Inflammatory macrophage treated with lipopolysaccharide for 1 hour (primary cell): ENCODE measurements around the gene GMEB2.

ENCODE experiments used
- DNase-seq, 2 donors: peaks; one replicate each; pipeline ENCODE4 v3.0.0-alpha.2; 2020 to 2022

Gene GMEB2

DNA sequence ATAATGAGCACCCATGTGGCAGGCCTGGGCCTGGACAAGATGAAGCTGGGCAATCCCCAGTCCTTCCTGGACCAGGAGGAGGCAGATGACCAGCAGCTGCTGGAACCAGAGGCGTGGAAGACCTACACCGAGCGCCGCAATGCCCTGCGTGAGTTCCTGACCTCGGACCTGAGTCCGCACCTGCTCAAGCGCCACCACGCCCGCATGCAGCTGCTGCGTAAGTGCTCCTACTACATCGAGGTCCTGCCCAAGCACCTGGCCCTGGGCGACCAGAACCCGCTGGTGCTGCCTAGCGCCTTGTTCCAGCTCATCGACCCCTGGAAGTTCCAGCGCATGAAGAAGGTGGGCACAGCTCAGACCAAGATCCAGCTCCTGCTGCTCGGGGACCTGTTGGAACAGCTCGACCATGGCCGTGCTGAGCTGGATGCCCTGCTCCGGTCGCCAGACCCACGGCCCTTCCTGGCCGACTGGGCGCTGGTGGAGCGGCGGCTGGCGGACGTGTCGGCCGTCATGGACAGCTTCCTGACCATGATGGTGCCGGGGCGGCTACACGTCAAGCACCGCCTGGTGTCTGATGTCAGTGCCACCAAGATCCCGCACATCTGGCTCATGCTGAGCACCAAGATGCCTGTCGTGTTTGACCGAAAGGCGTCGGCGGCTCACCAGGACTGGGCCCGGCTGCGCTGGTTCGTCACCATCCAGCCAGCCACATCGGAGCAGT lies 71.1 kb downstream of the GMEB2 start:
- no peak for DNase-seq

- no peak for DNase-seq
Measured at GRCh38 chr20:63554361-63555278, 72.3 kb downstream of the GMEB2 start.

GRCh38 chr20:63553933-63554290 lies 73.0 kb downstream of the GMEB2 start, which contains the start of gene FNDC11:
TSS of gene FNDC11 (plus strand) at chr20:63554159. CDS start at chr20:63555664, 1,505 bp downstream.
- DNase-seq, result peak; percentile 38 to 46

- DNase-seq, result peak; percentile 65 to 89
Measured at GRCh38 chr20:63553251-63553932, 73.5 kb downstream of the GMEB2 start.

DNA sequence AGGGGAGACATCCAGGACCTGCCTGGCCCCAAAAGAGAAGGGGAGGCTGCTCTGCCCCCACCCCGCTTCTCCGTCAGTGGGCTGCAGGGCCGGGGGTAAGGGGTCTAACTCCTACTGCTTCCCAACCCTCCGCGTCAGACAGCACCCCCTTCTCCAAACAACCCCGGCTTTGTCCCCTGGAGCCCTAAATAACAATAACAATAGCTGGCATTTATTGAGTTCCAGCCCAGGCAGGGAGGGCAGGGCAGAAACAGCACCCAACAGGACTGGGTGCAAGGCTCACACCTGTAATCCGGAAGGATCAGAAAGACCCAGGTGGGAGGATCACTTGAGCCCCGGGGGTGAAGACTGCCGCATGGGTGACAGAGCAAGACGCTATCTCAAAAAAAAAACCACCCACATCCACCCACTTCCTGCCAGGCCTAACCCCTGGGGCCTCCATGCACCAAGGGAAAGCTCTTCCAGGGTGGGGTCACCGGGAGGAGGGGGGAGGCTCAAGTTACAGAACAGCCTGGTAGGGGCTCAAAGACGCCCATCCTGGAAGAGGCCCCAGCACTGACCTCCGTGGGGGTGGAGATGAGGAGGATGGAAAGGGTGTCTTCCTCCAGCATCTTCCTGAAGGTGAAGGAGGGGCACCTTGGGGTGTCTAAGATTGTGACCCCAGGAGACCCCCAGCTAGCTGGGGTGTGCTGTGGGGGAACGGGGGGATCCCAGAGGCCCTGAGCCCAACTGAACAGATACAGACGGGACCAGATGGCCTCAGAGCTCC lies 74.2 kb downstream of the GMEB2 start:
- DNase-seq, result no peak

DNA sequence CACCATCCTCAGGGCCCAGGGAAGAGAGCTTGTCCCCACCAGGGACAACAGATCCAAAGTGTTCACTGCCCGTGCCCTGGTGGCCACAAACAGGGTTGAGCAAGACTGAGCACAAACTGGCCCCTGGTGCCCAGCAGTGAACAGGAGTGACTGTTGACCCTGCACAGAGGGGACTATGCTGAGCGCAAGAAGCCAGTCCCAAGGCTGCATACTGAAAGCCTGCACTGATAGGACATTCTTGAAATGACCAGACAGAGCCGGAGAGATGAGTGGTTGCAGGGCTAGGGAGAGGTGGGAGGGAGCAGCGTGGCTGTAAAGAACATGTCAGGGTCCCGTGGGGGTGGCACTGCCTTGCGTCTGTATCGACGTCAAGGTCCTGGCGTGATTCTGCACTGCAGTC lies 75.8 kb downstream of the GMEB2 start:
- no peak for DNase-seq

DNA sequence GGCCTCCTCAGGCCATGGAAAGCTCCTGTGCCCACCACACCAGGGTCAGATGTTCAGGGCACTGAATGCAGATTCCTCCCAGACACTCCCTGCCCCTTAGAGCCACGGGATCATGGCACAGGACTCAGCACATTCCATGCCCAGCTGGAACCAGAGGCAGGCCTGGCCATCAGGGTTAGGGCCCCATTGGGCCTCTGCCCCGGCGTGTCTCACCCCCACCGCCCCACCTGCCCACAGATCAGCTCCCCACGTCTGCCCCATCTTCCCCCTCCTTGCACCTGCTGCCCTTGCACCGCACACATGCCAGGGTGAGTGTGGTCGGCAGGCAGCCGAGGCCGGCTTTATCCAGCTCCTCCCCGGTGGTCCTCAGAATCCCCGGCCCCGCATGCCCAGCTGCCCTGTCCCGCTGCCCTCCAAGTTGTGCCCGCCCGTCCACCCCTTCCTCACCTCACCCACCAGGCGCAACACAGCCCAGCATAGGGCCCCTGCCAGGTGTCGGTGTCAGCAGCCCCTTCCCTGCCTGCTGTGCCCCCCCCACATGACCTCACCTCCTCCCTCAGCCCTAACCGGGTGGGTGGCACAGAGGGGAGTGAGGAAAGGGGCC lies 77.1 kb downstream of the GMEB2 start:
- no peak for DNase-seq

- DNase-seq, result no peak
Measured at GRCh38 chr20:63549019-63549418, 77.9 kb downstream of the GMEB2 start.

DNA sequence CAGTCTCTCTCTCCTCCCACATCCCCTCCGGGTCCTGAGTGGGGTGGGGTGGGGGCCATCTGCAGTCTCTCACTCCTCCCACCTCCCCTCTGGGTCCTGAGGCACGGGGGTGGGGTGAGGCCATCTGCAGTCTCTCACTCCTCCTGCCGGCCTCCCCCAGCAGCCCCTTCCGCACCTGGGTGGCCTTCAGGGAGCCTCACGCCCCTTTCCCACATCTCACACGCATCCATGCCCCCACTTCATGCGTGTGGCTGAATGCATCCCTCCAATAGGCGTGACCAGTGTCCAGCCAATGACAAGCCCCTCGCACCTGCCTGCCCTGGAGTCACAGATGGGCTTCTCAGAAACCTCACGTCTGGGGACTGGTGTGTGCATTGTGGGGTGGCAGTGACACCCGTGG lies 78.4 kb downstream of the GMEB2 start:
- DNase-seq, result no peak

- no peak for DNase-seq
Measured at GRCh38 chr20:63547725-63548480, 79.0 kb downstream of the GMEB2 start, which contains the start of gene SRMS. TSS of gene SRMS (minus strand) at chr20:63547749. CDS start at chr20:63547463, 286 bp downstream.

GRCh38 chr20:63546956-63547724 lies 79.8 kb downstream of the GMEB2 start:
- DNase-seq, result no peak

- no peak for DNase-seq
Measured at GRCh38 chr20:63546256-63546955, 80.5 kb downstream of the GMEB2 start.

DNA sequence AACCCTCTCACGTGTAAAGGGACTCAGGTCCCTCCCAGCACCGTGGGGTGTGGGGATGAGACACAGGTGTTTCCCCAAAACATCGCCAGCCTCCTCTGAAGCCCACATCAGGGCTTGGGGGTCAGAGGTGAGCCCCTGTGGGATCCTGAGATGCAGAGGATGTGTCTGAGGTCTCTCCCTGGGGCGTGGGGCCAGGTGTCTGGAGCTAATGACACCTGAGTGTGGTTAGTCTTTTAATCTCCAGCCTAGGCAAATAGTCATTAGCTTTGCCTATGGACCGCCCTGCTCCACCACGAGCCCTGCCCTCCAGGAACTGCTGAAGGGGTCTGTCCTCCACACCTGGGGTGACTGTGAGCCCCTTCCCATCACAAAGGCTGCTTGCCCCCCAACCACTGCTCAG lies 81.1 kb downstream of the GMEB2 start:
- no peak for DNase-seq

DNA sequence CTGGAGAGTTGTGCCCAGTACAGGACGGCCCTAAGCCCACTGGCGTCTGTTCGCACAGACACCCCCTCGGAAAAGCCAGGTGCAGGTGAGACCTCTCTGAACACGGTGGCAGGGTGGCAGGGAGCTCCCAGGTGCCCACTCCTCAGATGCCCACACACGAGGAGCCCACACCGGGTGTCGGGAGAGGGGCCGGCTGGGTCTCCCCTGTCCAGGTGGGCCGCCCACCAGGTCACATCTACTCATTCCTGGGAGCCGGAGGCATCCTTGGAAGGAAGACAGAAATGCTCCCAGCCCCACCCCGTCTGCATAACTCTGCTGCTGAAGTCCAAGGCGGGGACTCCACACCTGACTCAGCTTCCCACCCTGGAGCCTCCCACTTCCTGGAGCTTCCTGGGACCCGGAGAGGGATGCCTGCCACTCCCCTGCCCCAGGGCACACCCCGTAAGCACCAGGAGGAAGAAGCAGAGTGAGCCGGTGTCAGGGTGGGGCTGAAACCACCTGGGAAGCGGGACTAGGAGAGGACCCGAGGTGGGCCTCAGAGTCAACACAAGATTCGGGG lies 81.9 kb downstream of the GMEB2 start:
- no peak for DNase-seq

DNA sequence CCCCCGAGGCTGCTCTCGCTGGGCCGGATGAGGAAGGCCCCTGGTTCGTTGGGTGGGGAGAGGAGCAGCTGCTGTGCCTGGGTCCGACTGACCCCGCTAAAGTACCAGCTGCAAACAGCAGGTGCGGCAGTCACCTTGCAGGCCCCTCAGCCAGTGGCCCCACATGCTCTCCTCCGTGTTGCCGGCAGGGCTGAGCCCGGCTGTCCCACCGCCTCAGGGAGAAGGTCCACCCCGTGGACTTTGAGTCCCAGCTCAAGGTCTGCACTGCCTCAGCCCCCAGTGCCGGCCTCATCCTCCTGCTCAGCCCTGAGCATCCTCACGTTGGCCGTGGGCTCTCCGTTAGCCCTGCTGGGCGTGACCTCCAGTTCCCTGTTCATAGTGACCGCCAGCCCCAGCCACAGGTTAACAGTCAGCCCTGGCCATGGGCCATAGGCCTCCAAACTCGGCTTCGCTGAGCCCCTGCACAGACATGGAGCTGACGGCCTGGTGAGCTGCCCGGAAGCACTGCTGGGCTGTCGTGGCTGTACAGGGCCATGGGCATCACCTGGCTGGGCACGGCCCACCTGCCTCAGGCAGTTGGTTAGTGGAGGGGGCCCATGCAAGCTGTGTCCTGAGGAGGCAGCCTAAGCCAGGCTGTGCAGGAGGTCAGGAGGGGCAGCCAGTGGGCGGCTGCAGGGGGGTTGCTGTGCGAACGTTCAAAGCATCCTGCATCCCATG lies 82.5 kb downstream of the GMEB2 start:
- no peak for DNase-seq

DNA sequence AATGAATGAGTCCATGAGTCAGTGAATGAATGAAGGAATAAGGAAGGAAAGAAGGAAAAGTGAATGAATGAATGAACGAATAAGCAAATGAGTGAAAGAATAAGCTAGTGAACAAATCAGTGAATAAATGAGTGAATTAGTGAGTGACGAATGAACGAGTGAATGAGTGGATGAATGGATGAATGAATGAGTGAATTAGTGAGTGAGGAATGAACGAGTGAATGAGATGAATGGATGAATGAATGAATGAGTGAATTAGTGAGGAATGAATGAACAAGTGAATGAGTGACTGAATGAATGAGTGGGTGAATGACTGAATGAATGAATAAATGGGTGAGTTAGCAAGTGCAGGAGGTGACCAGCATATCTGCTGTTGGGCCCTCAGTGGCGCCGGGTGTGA lies 83.2 kb downstream of the GMEB2 start:
- no peak for DNase-seq

DNA sequence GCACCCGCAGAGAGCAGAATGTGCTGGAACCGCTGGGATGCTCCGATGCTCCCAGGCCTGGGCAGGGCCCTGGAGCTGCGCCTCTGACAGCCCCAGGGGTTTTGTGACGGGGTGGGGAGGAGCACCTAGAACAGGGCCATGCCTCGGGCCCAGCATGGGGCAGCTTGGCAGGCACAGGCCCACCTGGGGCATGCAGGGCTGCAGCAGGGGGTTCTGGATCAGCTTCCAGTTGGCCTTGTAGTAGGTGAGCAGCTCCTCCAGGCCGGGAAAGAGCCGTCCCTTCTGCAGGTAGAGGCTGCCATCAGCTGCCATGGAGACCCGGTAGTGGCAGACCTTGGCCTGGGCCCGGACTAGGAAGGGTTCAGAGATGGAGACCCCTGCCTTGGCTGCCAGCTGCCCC lies 83.8 kb downstream of the GMEB2 start:
- no peak for DNase-seq

- no peak for DNase-seq
Measured at GRCh38 chr20:63542696-63543095, 84.2 kb downstream of the GMEB2 start.

GRCh38 chr20:63542031-63542559 lies 84.8 kb downstream of the GMEB2 start:
- DNase-seq, result no peak
